Esophagus muscularis mucosa (tissue), 4 donors: ENCODE measurements around the gene KIF26B. TPM values are rescaled to one million over a fixed set of nuclear protein-coding genes. Genes with fewer than 3 reads are reported as not detected.
"Not testable (repeated sequence)": the region's sequence is repeated elsewhere in the genome, so short reads cannot be mapped to it uniquely, and the experiment has no call there.

Source experiments
- DNase-seq: peaks from one replicate; pipeline ENCODE4 v3.0.0-alpha.2; 2017; ENCODE audit errors: extremely low spot score
- H3K27ac ChIP-seq, 4 donors: fragments of 200-600 bp; sonication (generic); replicated peaks in 1 of 4; 1 replicate in 3 of 4; 2 replicates in 1 of 4; pipeline ENCODE4 v1.5.1; 2016 to 2019; ENCODE audit warnings: mild to moderate bottlenecking in 1 of 4
- H3K27me3 ChIP-seq, 4 donors: fragments of 200-600 bp; sonication (generic); one replicate each; pipeline versions ENCODE4 v1.5.1 to v1.6.0; 2016 to 2019
- H3K36me3 ChIP-seq, 4 donors: fragments of 200-600 bp; sonication (generic); one replicate each; pipeline ENCODE4 v1.5.1; 2016 to 2019
- H3K4me1 ChIP-seq, 4 donors: fragments of 200-600 bp; sonication (generic); one replicate each; pipeline ENCODE4 v1.5.1; 2016 to 2019
- H3K4me3 ChIP-seq, 4 donors: fragments of 200-600 bp; sonication (generic); 1 replicate in 2 of 4; 2 replicates in 2 of 4; pipeline ENCODE4 v1.5.1; 2016 to 2019; ENCODE audit warnings: mild to moderate bottlenecking in 4 of 4, moderate library complexity in 1 of 4
- H3K9me3 ChIP-seq, 4 donors: fragments of 200-600 bp; sonication (generic); 1 replicate in 3 of 4; 2 replicates in 1 of 4; pipeline ENCODE4 v1.5.1; 2016 to 2019
- EP300 ChIP-seq: sonication (generic); formaldehyde crosslinking; IDR thresholded peaks from one replicate; pipeline ENCODE4 v1.6.1; 2017; ENCODE audit warnings: antibody characterized with exemption
- POLR2A ChIP-seq: fragments of 450-650 bp; IDR thresholded peaks from one replicate; pipeline ENCODE4 v1.6.1; 2017; ENCODE audit warnings: antibody characterized with exemption, moderate library complexity, mild to moderate bottlenecking, low read depth
- POLR2AphosphoS5 ChIP-seq, 2 donors: sonication (generic); formaldehyde crosslinking; IDR thresholded peaks; one replicate each; pipeline ENCODE4 v1.6.1; 2017; ENCODE audit warnings: antibody characterized with exemption in 2 of 2
- WGBS: methylation state at CpG from one replicate; pipeline ENCODE4 v1.1.5; 2018; 5-methylcytosine and 5-hydroxymethylcytosine counted together
- intact Hi-C: fragments of 100-400 bp; cut with DNase I; formaldehyde crosslinking; loops from one replicate; pipeline ENCODE4 v1.15.1; 2023
- total RNA-seq, 4 donors: library from RNA; depleted of rRNA; stranded (reverse); fragments of >200 nt; gene quantifications; one replicate each; pipeline versions ENCODE4 v1.1.0 to v1.2.1, GENCODE V29; 2016
- TF ChIP-seq, protein P1 (sequence below), 3 experiments: fragments of 200-600 bp in 2 of 3; fragments of 450-650 bp in 1 of 3; sonication (generic) in 2 of 3; IDR thresholded peaks; one replicate each; pipeline ENCODE4 v1.5.1; 2017 to 2019; ENCODE audit warnings: antibody characterized with exemption in 3 of 3, mild to moderate bottlenecking in 2 of 3, moderate library complexity in 1 of 3

The KIF26B gene
- total RNA-seq, 4 donors from 2014 or later: 0.13 to 3.7 (median 1.3) TPM

DNA sequence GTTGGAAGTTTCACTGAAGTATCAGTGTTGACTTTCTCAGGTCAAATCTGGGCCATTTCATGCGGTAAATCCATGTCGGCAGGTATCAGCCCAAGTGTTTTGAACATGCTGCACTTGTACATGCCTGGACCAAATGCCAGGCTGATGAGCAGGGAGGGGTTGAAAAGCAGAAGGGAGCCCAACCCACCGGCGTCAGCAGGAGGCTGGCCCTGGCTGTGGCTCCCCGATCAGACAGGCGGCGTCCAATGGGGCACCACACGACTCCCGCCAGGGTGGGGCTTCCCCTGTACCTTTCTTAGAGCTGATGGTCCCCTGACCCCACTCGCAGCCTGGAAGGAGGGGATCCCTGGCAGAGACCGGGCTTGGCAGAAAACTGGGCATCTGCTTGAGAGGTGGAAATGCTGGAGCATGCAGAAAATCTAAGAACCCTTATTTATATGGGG is 540.0 kb downstream of the KIF26B start:
- no peaks in the 10 kb centered on the region for H3K4me1 ChIP-seq
- no peaks in the 10 kb centered on the region for H3K27me3 ChIP-seq
- WGBS: 80% methylated on average over 2 of the region's 11 CpGs
- peaks cover 0 to 8% (median 3%) of the 10 kb centered on the region in 4 donors for H3K9me3 ChIP-seq
- H3K4me3 ChIP-seq: no peak overlapping the region
- intact Hi-C loops: no loop called here
- TF ChIP-seq EP300: no peak
- no peak for TF ChIP-seq POLR2A
- TF ChIP-seq, protein P1, sequence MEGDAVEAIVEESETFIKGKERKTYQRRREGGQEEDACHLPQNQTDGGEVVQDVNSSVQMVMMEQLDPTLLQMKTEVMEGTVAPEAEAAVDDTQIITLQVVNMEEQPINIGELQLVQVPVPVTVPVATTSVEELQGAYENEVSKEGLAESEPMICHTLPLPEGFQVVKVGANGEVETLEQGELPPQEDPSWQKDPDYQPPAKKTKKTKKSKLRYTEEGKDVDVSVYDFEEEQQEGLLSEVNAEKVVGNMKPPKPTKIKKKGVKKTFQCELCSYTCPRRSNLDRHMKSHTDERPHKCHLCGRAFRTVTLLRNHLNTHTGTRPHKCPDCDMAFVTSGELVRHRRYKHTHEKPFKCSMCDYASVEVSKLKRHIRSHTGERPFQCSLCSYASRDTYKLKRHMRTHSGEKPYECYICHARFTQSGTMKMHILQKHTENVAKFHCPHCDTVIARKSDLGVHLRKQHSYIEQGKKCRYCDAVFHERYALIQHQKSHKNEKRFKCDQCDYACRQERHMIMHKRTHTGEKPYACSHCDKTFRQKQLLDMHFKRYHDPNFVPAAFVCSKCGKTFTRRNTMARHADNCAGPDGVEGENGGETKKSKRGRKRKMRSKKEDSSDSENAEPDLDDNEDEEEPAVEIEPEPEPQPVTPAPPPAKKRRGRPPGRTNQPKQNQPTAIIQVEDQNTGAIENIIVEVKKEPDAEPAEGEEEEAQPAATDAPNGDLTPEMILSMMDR (IDR thresholded peaks at IDR 0.05): no peak
- TF ChIP-seq POLR2AphosphoS5 (IDR thresholded peaks at IDR 0.05): no peak
- no peak for DNase-seq
- H3K36me3 ChIP-seq: no peaks in the 10 kb centered on the region
- H3K27ac ChIP-seq: no peak overlapping the region

DNA sequence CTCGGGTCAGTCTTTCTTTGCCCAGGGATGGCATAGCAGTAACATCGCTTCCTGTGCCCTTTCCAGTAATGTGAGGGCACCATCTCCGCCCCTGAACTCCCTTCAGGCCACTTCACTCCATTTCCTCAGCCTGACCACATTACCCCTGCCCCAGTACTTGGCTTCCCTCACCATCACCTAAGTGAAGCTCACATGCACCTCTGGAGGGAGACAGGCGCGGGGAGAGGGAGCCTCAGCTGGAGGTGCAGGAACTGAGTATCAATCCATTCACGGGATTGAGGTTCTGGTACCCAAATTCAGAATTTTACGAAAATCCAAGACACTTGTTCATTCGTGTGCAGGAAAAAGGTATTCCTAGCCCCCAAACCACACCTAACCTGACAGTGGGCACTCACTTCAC is 540.4 kb downstream of the KIF26B start:
- Histone ChIP-seq H3K9me3 (peaks cover 0 to 8% (median 3%) of the 10 kb centered on the region in 4 donors), H3K4me3 (no peak overlapping the region), H3K4me1 (no peaks in the 10 kb centered on the region), H3K36me3 (no peaks in the 10 kb centered on the region), H3K27ac (no peak overlapping the region), H3K27me3 (no peaks in the 10 kb centered on the region)
- no peak for DNase-seq
- WGBS: 98% methylated on average over 7 of the region's 8 CpGs
- intact Hi-C loops: no loop called here
- TF ChIP-seq POLR2A (no peak), POLR2AphosphoS5 (IDR thresholded peaks at IDR 0.05) (no peak), EP300 (no peak)
- TF ChIP-seq, protein P1 (IDR thresholded peaks at IDR 0.05): no peak

DNA sequence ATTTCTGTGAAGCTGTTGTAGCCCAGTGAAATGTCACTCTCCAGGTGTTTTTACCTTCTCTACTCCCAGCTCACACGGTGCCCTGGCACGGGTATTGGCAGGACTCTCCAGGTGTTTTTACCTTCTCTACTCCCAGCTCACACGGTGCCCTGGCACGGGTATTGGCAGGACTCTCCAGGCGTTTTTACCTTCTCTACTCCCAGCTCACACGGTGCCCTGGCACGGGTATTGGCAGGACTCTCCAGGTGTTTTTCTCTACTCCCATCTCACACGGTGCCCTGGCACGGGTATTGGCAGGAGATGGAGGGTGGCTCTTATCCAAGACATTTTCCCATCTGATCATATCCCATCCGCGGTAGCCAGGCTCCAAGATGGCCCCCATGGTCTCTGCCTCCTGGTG is 540.9 kb downstream of the KIF26B start:
- H3K4me1 ChIP-seq, H3K9me3 ChIP-seq, H3K27me3 ChIP-seq, H3K27ac ChIP-seq, intact Hi-C loops, H3K4me3 ChIP-seq, H3K36me3 ChIP-seq, DNase-seq: not testable (repeated sequence)
- 95% methylated on average over 11 of the region's 11 CpGs for WGBS

DNA sequence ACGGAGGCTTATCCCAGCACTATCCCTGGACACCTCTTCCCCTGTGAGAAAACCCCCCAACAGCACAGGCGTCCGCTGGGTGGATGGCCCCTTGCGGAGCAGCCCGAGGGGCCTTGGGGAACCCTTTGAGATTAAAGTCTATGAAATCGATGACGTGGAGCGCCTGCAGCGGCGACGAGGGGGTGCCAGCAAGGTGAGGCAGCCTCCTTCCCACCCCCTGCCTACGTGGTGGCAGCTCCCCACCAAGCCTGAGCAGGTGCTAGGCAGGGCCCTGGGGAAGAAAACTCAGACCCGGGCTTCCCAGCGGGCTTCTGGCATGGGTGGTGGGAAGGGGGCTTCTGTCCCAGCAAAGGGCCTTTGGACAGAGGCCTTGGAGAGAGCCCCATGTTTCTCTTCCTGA is 543.3 kb downstream of the KIF26B start:
- intact Hi-C loops: no loop called here

DNA sequence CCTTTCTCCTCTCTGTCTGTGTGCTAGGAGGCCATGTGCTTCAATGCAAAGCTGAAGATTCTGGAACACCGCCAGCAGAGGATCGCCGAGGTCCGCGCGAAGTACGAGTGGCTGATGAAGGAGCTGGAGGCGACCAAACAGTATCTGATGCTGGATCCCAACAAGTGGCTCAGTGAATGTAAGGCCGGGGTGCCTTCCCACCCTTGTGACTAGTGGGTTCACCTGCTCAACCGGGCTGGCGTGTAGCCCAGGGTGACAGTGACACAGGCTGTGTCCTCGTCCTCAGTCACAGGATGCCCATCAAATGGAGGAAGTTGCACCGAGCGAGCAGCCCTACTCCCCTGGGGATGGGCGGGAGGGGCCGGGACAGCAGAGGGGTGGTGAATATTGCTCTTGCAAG is 544.1 kb downstream of the KIF26B start:
- DNase-seq: no peak
- WGBS: no CpG with 5 or more reads among the region's 16 CpGs
- no peak for TF ChIP-seq POLR2AphosphoS5 (IDR thresholded peaks at IDR 0.05)
- Histone ChIP-seq H3K9me3 (peaks cover 0 to 8% (median 3%) of the 10 kb centered on the region in 4 donors), H3K36me3 (no peaks in the 10 kb centered on the region), H3K4me3 (no peak overlapping the region), H3K27ac (no peak overlapping the region), H3K4me1 (no peaks in the 10 kb centered on the region), H3K27me3 (no peaks in the 10 kb centered on the region)
- intact Hi-C loops: no loop called here

More for the DNA sequence above, 543.3 kb downstream of the KIF26B start:
- H3K27me3 ChIP-seq: no peaks in the 10 kb centered on the region
- no peak for TF ChIP-seq EP300
- no peaks in the 10 kb centered on the region for H3K4me1 ChIP-seq
- H3K36me3 ChIP-seq: no peaks in the 10 kb centered on the region
- DNase-seq: no peak
- H3K9me3 ChIP-seq: peaks cover 0 to 8% (median 3%) of the 10 kb centered on the region in 4 donors
- H3K27ac ChIP-seq: no peak overlapping the region
- WGBS: 96% methylated on average over 12 of the region's 14 CpGs
- H3K4me3 ChIP-seq: no peak overlapping the region

DNA sequence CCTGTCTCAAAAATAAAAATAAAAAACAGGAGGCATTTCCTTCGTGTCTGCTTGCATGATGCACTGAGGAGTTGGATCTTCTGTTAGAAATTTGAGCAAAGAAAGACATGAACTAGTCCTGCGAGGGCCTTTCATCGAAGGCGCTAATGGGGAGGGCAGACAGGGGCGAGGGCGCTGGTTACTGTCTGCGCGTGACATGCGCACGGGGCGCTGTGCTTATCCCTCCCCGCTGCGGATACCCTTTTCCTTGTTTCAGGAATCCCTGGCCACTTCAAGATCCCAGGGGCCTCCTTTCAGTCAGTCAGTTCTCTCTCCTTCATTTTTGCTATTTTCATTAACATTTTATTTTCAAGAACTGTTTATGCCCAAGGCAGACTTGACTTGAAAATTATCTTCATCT is 545.8 kb downstream of the KIF26B start:
- Histone ChIP-seq H3K27ac (no peak overlapping the region), H3K4me3 (no peak overlapping the region), H3K27me3 (no peaks in the 10 kb centered on the region), H3K36me3 (no peaks in the 10 kb centered on the region), H3K9me3 (peaks cover 0 to 8% (median 3%) of the 10 kb centered on the region in 4 donors), H3K4me1 (no peaks in the 10 kb centered on the region)
- WGBS: 94% methylated on average over 13 of the region's 13 CpGs
- TF ChIP-seq EP300 (no peak), POLR2AphosphoS5 (IDR thresholded peaks at IDR 0.05) (no peak), POLR2A (no peak)
- no peak for DNase-seq
- intact Hi-C loops: no loop called here

DNA sequence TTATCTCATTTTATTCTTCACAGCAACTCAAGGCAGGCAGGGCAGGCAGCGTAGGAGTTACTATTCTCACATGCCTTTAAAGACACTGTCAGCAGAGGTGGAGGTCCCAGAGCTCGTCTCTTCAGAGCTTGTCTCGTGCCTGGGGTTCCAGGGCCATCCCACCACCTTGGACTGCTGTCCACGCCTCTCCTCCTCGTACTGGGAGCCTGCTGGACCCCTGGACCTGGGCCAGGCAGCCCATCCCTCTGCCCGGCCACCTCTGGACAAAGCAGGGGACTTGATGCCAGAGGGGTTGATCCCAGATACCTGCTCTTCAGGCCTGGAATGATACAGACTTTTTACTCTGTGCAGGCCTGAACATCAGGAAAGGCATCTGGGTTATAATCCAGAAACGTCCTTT is 546.8 kb downstream of the KIF26B start:
- intact Hi-C loops: no loop called here
- 95% methylated on average over 5 of the region's 7 CpGs for WGBS

More for the DNA sequence above, 546.8 kb downstream of the KIF26B start:
- TF ChIP-seq POLR2A (no peak), POLR2AphosphoS5 (IDR thresholded peaks at IDR 0.05) (no peak), EP300 (no peak)
- TF ChIP-seq, protein P1 (IDR thresholded peaks at IDR 0.05): no peak
- H3K9me3 ChIP-seq: no peaks in the 10 kb centered on the region
- H3K27me3 ChIP-seq: no peaks in the 10 kb centered on the region
- no peak overlapping the region for H3K27ac ChIP-seq
- no peaks in the 10 kb centered on the region for H3K36me3 ChIP-seq
- H3K4me3 ChIP-seq: no peak overlapping the region
- no peaks in the 10 kb centered on the region for H3K4me1 ChIP-seq
- no peak for DNase-seq
